ENCODE data around the gene GPR17. TPM values are rescaled to one million over a fixed set of nuclear protein-coding genes. Genes with fewer than 3 reads are reported as not detected.

GPR17 gene
- total RNA-seq, 2 donors from 2014 or later, result 0.24 TPM; not detected in 1

- no peak for DNase-seq
- Histone ChIP-seq H3K9ac (ENCODE audit: extremely low read depth, low read length, poor library complexity, severe bottlenecking) (no peak overlapping the region), H3K27ac (ENCODE audit: low read depth, low read length) (no peak overlapping the region), H3K36me3 (ENCODE audit: control insufficient read depth, insufficient read depth, low read length) (no peaks in the 10 kb centered on the region), H3K4me3 (ENCODE audit: low read length) (no peak overlapping the region), H3K4me1 (ENCODE audit: control insufficient read depth, insufficient read depth, low read length) (no peaks in the 10 kb centered on the region), H3K9me3 (ENCODE audit: control insufficient read depth, low read length) (no peaks in the 10 kb centered on the region), H3K27me3 (ENCODE audit: control insufficient read depth, insufficient read depth, low read length, poor library complexity, severe bottlenecking) (no peaks in the 10 kb centered on the region)
- Mint-ChIP-seq H3K36me3 (ENCODE audit: low read depth) (no peaks in the 10 kb centered on the region), H3K27ac (no peak overlapping the region), H3K27me3 (ENCODE audit: insufficient read depth) (no peaks in the 10 kb centered on the region), H3K4me1 (peaks cover 5% of the 10 kb centered on the region), H3K4me3 (no peak overlapping the region), H3K9me3 (no peaks in the 10 kb centered on the region)
- no peak for TF ChIP-seq CTCF (conservative IDR thresholded peaks at IDR 0.05)
- WGBS, 2 experiments (ENCODE audit: insufficient coverage in 1 of 2, insufficient read length in 1 of 2), result 72 to 86% methylated on average over 7 to 12 of the region's 12 CpGs
Measured at GRCh38 chr2:127626175-127626574, 19.8 kb upstream of the GPR17 start.

- DNase-seq, result no peak
- Mint-ChIP-seq H3K36me3 (ENCODE audit: low read depth) (no peaks in the 10 kb centered on the region), H3K4me1 (peaks cover 5% of the 10 kb centered on the region), H3K27me3 (ENCODE audit: insufficient read depth) (no peaks in the 10 kb centered on the region), H3K4me3 (no peak overlapping the region), H3K27ac (no peak overlapping the region), H3K9me3 (no peaks in the 10 kb centered on the region)
- WGBS, 2 experiments (ENCODE audit: insufficient coverage in 1 of 2, insufficient read length in 1 of 2), result 94 to 95% methylated on average over 15 to 28 of the region's 28 CpGs
- Histone ChIP-seq H3K27ac (ENCODE audit: low read depth, low read length) (no peak overlapping the region), H3K4me1 (ENCODE audit: control insufficient read depth, insufficient read depth, low read length) (no peaks in the 10 kb centered on the region), H3K4me3 (ENCODE audit: low read length) (no peak overlapping the region), H3K36me3 (ENCODE audit: control insufficient read depth, insufficient read depth, low read length) (no peaks in the 10 kb centered on the region), H3K9ac (ENCODE audit: extremely low read depth, low read length, poor library complexity, severe bottlenecking) (no peak overlapping the region), H3K9me3 (ENCODE audit: control insufficient read depth, low read length) (no peaks in the 10 kb centered on the region), H3K27me3 (ENCODE audit: control insufficient read depth, insufficient read depth, low read length, poor library complexity, severe bottlenecking) (no peaks in the 10 kb centered on the region)
- TF ChIP-seq CTCF (conservative IDR thresholded peaks at IDR 0.05), result no peak
Measured at GRCh38 chr2:127626917-127627739, 18.8 kb upstream of the GPR17 start.

- no peak for DNase-seq
- Mint-ChIP-seq H3K36me3 (ENCODE audit: low read depth) (no peaks in the 10 kb centered on the region), H3K27ac (no peak overlapping the region), H3K4me1 (peaks cover 5% of the 10 kb centered on the region), H3K9me3 (no peaks in the 10 kb centered on the region), H3K4me3 (no peak overlapping the region), H3K27me3 (ENCODE audit: insufficient read depth) (no peaks in the 10 kb centered on the region)
- no peaks in the 10 kb centered on the region for H3K4me1 ChIP-seq (ENCODE audit: control insufficient read depth, insufficient read depth, low read length)
- 93 to 95% methylated on average over 11 to 18 of the region's 18 CpGs for WGBS, 2 experiments (ENCODE audit: insufficient coverage in 1 of 2, insufficient read length in 1 of 2)
- no peaks in the 10 kb centered on the region for H3K9me3 ChIP-seq (ENCODE audit: control insufficient read depth, low read length)
- H3K36me3 ChIP-seq (ENCODE audit: control insufficient read depth, insufficient read depth, low read length), result no peaks in the 10 kb centered on the region
- H3K9ac ChIP-seq (ENCODE audit: extremely low read depth, low read length, poor library complexity, severe bottlenecking), result no peak overlapping the region
- H3K4me3 ChIP-seq (ENCODE audit: low read length), result no peak overlapping the region
- H3K27me3 ChIP-seq (ENCODE audit: control insufficient read depth, insufficient read depth, low read length, poor library complexity, severe bottlenecking), result no peaks in the 10 kb centered on the region
- H3K27ac ChIP-seq (ENCODE audit: low read depth, low read length), result no peak overlapping the region
- TF ChIP-seq CTCF (conservative IDR thresholded peaks at IDR 0.05), result no peak
Measured at GRCh38 chr2:127627740-127628571, 18.0 kb upstream of the GPR17 start.

All from endodermal cell (in vitro differentiated cells).